GM12878 (cell line): ENCODE data around the gene GFRA3.

Source experiments
- CBX5 ChIP-seq: sonication (generic); IDR thresholded peaks from 2 replicates; pipeline ENCODE4 v1.6.1; 2016; ENCODE audit warnings: low read depth, moderate library complexity, mild to moderate bottlenecking, inconsistent platforms
- FOXM1 ChIP-seq: IDR thresholded peaks from 2 replicates; pipeline ENCODE4 v1.6.1; 2012; ENCODE audit warnings: low read depth, mild to moderate bottlenecking, inconsistent platforms, low read length, moderate library complexity
- MYC ChIP-seq: IDR thresholded peaks from 2 replicates; pipeline ENCODE4 v1.6.1; 2011; ENCODE audit warnings: mild to moderate bottlenecking, low read length, moderate library complexity, inconsistent platforms; ENCODE audit not compliant: insufficient read depth, insufficient replicate concordance, insufficient read length, severe bottlenecking
- PAX8 ChIP-seq: fragments of 450-650 bp; IDR thresholded peaks from 2 replicates; pipeline ENCODE4 v1.6.1; 2017; ENCODE audit warnings: mild to moderate bottlenecking, moderate library complexity
- POLR2A ChIP-seq: IDR thresholded peaks from 2 replicates; pipeline ENCODE4 v1.6.1; 2011; ENCODE audit warnings: low read depth, mild to moderate bottlenecking, low read length
- POU2F2 ChIP-seq: IDR thresholded peaks from 3 replicates; pipeline ENCODE4 v1.6.1; 2011; ENCODE audit warnings: low read depth, mild to moderate bottlenecking, low read length, borderline replicate concordance
- RFX5 ChIP-seq: IDR thresholded peaks from 2 replicates; pipeline ENCODE4 v1.6.1; 2011; ENCODE audit warnings: low read depth, low read length, improper control_type of control experiment
- SP1 ChIP-seq: IDR thresholded peaks from one replicate; pipeline ENCODE4 v1.6.1; 2011; ENCODE audit warnings: low read depth, low read length
- ZNF274 ChIP-seq: IDR thresholded peaks from one replicate; pipeline ENCODE4 v1.8.0; 2011; ENCODE audit not compliant: insufficient read length, insufficient read depth
- TF ChIP-seq, protein P1 (sequence below), 3 experiments: IDR thresholded peaks in 2 of 3; conservative IDR thresholded peaks in 1 of 3; 2 replicates each; pipeline ENCODE4 v1.5.1; 2011; ENCODE audit warnings: low read depth in 3 of 3, low read length in 3 of 3, mild to moderate bottlenecking in 3 of 3, control low read depth in 2 of 3, moderate library complexity in 2 of 3, inconsistent platforms in 1 of 3, mixed read lengths in 1 of 3; ENCODE audit not compliant: control insufficient read depth in 2 of 3, insufficient read depth in 1 of 3; ENCODE audit errors: extremely low read depth in 1 of 3
- TF ChIP-seq, protein P2 (sequence below): IDR thresholded peaks from 2 replicates; pipeline ENCODE4 v1.6.1; 2012; ENCODE audit warnings: low read depth, low read length, improper control_type of control experiment
- TF ChIP-seq, protein P3 (sequence below): fragments of 450-650 bp; IDR thresholded peaks from 2 replicates; pipeline ENCODE4 v1.6.1; 2014; ENCODE audit warnings: mild to moderate bottlenecking
- TF ChIP-seq, protein P4 (sequence below): IDR thresholded peaks from 2 replicates; pipeline ENCODE4 v1.6.1; 2012; ENCODE audit warnings: mild to moderate bottlenecking, low read depth, low read length
- TF ChIP-seq, protein P5 (sequence below): IDR thresholded peaks from 2 replicates; pipeline ENCODE4 v1.6.1; 2011; ENCODE audit warnings: borderline replicate concordance, low read depth, mild to moderate bottlenecking, moderate library complexity, mixed read lengths, low read length; ENCODE audit not compliant: insufficient read depth; ENCODE audit errors: extremely low read length

DNA sequence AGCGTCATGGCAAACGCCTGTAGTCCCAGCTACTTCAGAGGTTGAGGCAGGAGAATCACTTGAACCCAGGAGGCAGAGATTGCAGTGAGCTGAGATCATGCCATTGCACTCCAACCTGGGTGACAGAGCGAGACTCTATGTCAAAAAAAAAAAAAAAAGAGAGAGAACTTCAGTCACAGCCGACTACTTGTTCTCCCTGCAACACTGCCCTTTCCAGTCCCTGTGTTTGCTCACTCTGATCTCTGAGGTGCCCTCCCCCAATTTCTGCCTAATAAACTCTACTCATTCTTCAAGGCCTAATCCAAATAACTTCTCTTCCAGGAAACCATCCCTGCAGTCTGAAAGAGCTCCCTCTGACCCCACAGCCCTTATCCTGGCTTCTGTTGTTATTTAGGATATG lies 28.1 kb downstream of the GFRA3 start:
- no peak for TF ChIP-seq FOXM1
- TF ChIP-seq, protein P1, sequence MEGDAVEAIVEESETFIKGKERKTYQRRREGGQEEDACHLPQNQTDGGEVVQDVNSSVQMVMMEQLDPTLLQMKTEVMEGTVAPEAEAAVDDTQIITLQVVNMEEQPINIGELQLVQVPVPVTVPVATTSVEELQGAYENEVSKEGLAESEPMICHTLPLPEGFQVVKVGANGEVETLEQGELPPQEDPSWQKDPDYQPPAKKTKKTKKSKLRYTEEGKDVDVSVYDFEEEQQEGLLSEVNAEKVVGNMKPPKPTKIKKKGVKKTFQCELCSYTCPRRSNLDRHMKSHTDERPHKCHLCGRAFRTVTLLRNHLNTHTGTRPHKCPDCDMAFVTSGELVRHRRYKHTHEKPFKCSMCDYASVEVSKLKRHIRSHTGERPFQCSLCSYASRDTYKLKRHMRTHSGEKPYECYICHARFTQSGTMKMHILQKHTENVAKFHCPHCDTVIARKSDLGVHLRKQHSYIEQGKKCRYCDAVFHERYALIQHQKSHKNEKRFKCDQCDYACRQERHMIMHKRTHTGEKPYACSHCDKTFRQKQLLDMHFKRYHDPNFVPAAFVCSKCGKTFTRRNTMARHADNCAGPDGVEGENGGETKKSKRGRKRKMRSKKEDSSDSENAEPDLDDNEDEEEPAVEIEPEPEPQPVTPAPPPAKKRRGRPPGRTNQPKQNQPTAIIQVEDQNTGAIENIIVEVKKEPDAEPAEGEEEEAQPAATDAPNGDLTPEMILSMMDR (IDR thresholded peaks at IDR 0.05 in 2 of 3, conservative IDR thresholded peaks at IDR 0.05 in 1 of 3; ENCODE audit: control insufficient read depth in 2 of 3, extremely low read depth in 1 of 3, insufficient read depth in 1 of 3, low read depth in 3 of 3, low read length in 3 of 3), result no peak
- TF ChIP-seq POLR2A, result no peak
- TF ChIP-seq POU2F2, result no peak
- no peak for TF ChIP-seq SP1
- no peak for TF ChIP-seq RFX5
- TF ChIP-seq ZNF274, result no peak
- TF ChIP-seq, protein P2, sequence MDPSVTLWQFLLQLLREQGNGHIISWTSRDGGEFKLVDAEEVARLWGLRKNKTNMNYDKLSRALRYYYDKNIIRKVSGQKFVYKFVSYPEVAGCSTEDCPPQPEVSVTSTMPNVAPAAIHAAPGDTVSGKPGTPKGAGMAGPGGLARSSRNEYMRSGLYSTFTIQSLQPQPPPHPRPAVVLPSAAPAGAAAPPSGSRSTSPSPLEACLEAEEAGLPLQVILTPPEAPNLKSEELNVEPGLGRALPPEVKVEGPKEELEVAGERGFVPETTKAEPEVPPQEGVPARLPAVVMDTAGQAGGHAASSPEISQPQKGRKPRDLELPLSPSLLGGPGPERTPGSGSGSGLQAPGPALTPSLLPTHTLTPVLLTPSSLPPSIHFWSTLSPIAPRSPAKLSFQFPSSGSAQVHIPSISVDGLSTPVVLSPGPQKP, result no peak
- TF ChIP-seq, protein P3, sequence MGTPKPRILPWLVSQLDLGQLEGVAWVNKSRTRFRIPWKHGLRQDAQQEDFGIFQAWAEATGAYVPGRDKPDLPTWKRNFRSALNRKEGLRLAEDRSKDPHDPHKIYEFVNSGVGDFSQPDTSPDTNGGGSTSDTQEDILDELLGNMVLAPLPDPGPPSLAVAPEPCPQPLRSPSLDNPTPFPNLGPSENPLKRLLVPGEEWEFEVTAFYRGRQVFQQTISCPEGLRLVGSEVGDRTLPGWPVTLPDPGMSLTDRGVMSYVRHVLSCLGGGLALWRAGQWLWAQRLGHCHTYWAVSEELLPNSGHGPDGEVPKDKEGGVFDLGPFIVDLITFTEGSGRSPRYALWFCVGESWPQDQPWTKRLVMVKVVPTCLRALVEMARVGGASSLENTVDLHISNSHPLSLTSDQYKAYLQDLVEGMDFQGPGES, result no peak
- no peak for TF ChIP-seq PAX8
- TF ChIP-seq CBX5, result no peak
- no peak for TF ChIP-seq MYC
- TF ChIP-seq, protein P4, sequence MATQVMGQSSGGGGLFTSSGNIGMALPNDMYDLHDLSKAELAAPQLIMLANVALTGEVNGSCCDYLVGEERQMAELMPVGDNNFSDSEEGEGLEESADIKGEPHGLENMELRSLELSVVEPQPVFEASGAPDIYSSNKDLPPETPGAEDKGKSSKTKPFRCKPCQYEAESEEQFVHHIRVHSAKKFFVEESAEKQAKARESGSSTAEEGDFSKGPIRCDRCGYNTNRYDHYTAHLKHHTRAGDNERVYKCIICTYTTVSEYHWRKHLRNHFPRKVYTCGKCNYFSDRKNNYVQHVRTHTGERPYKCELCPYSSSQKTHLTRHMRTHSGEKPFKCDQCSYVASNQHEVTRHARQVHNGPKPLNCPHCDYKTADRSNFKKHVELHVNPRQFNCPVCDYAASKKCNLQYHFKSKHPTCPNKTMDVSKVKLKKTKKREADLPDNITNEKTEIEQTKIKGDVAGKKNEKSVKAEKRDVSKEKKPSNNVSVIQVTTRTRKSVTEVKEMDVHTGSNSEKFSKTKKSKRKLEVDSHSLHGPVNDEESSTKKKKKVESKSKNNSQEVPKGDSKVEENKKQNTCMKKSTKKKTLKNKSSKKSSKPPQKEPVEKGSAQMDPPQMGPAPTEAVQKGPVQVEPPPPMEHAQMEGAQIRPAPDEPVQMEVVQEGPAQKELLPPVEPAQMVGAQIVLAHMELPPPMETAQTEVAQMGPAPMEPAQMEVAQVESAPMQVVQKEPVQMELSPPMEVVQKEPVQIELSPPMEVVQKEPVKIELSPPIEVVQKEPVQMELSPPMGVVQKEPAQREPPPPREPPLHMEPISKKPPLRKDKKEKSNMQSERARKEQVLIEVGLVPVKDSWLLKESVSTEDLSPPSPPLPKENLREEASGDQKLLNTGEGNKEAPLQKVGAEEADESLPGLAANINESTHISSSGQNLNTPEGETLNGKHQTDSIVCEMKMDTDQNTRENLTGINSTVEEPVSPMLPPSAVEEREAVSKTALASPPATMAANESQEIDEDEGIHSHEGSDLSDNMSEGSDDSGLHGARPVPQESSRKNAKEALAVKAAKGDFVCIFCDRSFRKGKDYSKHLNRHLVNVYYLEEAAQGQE, result no peak
- TF ChIP-seq, protein P5, sequence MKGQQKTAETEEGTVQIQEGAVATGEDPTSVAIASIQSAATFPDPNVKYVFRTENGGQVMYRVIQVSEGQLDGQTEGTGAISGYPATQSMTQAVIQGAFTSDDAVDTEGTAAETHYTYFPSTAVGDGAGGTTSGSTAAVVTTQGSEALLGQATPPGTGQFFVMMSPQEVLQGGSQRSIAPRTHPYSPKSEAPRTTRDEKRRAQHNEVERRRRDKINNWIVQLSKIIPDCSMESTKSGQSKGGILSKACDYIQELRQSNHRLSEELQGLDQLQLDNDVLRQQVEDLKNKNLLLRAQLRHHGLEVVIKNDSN, result no peak
